ENCODE results near the gene MCTP1.

- TF ChIP-seq CTCF (IDR thresholded peaks at IDR 0.05) (peak; percentile 91), EZH2 (IDR thresholded peaks at IDR 0.05) (no peak)
Measured at GRCh38 chr5:94849821-94850736, 434.8 kb downstream of the MCTP1 start.

Data from neural progenitor cell (in vitro differentiated cells).